ENCODE data around the gene SPTBN2.
"Not testable (repeated sequence)": the region's sequence is repeated elsewhere in the genome, so short reads cannot be mapped to it uniquely, and the experiment has no call there.

SPTBN2 gene

GRCh38 chr11:66728693-66729385 lies at the start of gene SPTBN2:
TSS of gene SPTBN2 (minus strand) at chr11:66729216. CDS start at chr11:66721240, 7,976 bp downstream.
- no peak for DNase-seq

GRCh38 chr11:66768818-66769217 lies 39.8 kb upstream of the SPTBN2 start:
- no peak for DNase-seq

GRCh38 chr11:66768088-66768521 lies 39.1 kb upstream of the SPTBN2 start:
- no peak for DNase-seq

GRCh38 chr11:66767666-66768065 lies 38.6 kb upstream of the SPTBN2 start:
- no peak for DNase-seq

- DNase-seq: no peak
These were observed 37.7 kb upstream of the SPTBN2 start for GRCh38 chr11:66766681-66767080.

GRCh38 chr11:66762088-66762487 lies 33.1 kb upstream of the SPTBN2 start:
- no peak for DNase-seq

- no peak for DNase-seq
These were observed 23.1 kb upstream of the SPTBN2 start for GRCh38 chr11:66752148-66752547.

GRCh38 chr11:66749091-66749490 lies 20.1 kb upstream of the SPTBN2 start:
- DNase-seq: no peak

GRCh38 chr11:66747480-66747879 lies 18.5 kb upstream of the SPTBN2 start:
- no peak for DNase-seq

GRCh38 chr11:66745356-66746235 lies 16.6 kb upstream of the SPTBN2 start:
- DNase-seq: peak; percentile 46

- peak; percentile 94 for DNase-seq
These were observed 15.7 kb upstream of the SPTBN2 start for GRCh38 chr11:66744485-66745355.

GRCh38 chr11:66743271-66743968 lies 14.4 kb upstream of the SPTBN2 start:
- no peak for DNase-seq

- no peak for DNase-seq
These were observed 12.1 kb upstream of the SPTBN2 start for GRCh38 chr11:66741153-66741552.

- no peak for DNase-seq
These were observed 11.0 kb upstream of the SPTBN2 start for GRCh38 chr11:66739983-66740382.

- no peak for DNase-seq
These were observed 5.2 kb upstream of the SPTBN2 start for GRCh38 chr11:66734215-66734614.

GRCh38 chr11:66729447-66729846 lies 431 bp upstream of the SPTBN2 start:
- DNase-seq: no peak

GRCh38 chr11:66728038-66728692 lies 851 bp downstream of the SPTBN2 start:
- no peak for DNase-seq

GRCh38 chr11:66727282-66728037 lies 1.6 kb downstream of the SPTBN2 start:
- peak; percentile 17 for DNase-seq

GRCh38 chr11:66725647-66726046 lies 3.4 kb downstream of the SPTBN2 start:
- no peak for DNase-seq

GRCh38 chr11:66725114-66725513 lies 3.9 kb downstream of the SPTBN2 start:
- no peak for DNase-seq

- DNase-seq: not testable (repeated sequence)
These were observed 4.8 kb downstream of the SPTBN2 start for GRCh38 chr11:66724167-66724566.

All from CD4-positive, alpha-beta T cell treated with Interleukin-10 for 1 hour (primary cell).